Naive thymus-derived CD4-positive, alpha-beta T cell (primary cell): ENCODE results near the gene ZBTB9. TPM values are rescaled to one million over a fixed set of nuclear protein-coding genes. Genes with fewer than 3 reads are reported as not detected.

Experiments
- ATAC-seq: fragments of 150-1000 bp; cut with Tn5 transposase; 2 replicates; pipeline ENCODE4 v1.10.0; 2021; ENCODE audit warnings: mild to moderate bottlenecking, moderate library complexity
- CTCF ChIA-PET: fragments of 350-600 bp; sonication (Branson Sonifier 250); formaldehyde crosslinking; loops from one replicate; lab custom pipeline; 2021; ENCODE audit warnings: antibody characterized with exemption; lab: Charles Lee
- POLR2A ChIA-PET: fragments of 350-600 bp; sonication (Branson Sonifier 250); formaldehyde crosslinking; loops from one replicate; lab custom pipeline; 2021; ENCODE audit warnings: antibody characterized with exemption, inconsistent platforms; lab: Charles Lee
- DNase-seq, 9 donors: peaks; one replicate each; pipeline versions ENCODE4 v3.0.0 to v3.0.0-alpha.2; 2020 to 2022; ENCODE audit warnings: mixed read lengths in 1 of 9
- H3K27ac ChIP-seq: one replicate; pipeline ENCODE4 v1.7.0; 2013; ENCODE audit warnings: mild to moderate bottlenecking, low read depth, low read length, moderate library complexity
- H3K27me3 ChIP-seq, 2 donors: one replicate each; pipeline ENCODE4 v1.7.0; 2013; ENCODE audit warnings: low read length in 2 of 2, mild to moderate bottlenecking in 2 of 2, moderate library complexity in 2 of 2; ENCODE audit not compliant: control insufficient read depth in 2 of 2, insufficient read depth in 2 of 2
- H3K36me3 ChIP-seq, 3 experiments: 1 replicate in 2 of 3; 2 replicates in 1 of 3; pipeline ENCODE4 v1.7.0; 2013; ENCODE audit warnings: low read length in 3 of 3, mild to moderate bottlenecking in 3 of 3, moderate library complexity in 1 of 3; ENCODE audit not compliant: insufficient read depth in 3 of 3, control insufficient read depth in 2 of 3
- H3K4me1 ChIP-seq, 2 donors: one replicate each; pipeline ENCODE4 v1.7.0; 2013; ENCODE audit warnings: low read length in 2 of 2, mild to moderate bottlenecking in 2 of 2, moderate library complexity in 1 of 2; ENCODE audit not compliant: control insufficient read depth in 2 of 2, insufficient read depth in 2 of 2
- H3K4me3 ChIP-seq: 2 replicates; pipeline ENCODE4 v1.7.0; 2013; ENCODE audit warnings: mild to moderate bottlenecking, low read length
- H3K9me3 ChIP-seq, 3 experiments: 1 replicate in 2 of 3; 2 replicates in 1 of 3; pipeline ENCODE4 v1.7.0; 2013; ENCODE audit warnings: low read length in 3 of 3; ENCODE audit not compliant: control insufficient read depth in 2 of 3
- H3K27ac Mint-ChIP-seq, 9 donors: one replicate each; pipeline ENCODE4 v1.8.0; 2020 to 2022; ENCODE audit warnings: mixed read lengths in 9 of 9, mild to moderate bottlenecking in 8 of 9, moderate library complexity in 5 of 9, inconsistent platforms in 2 of 9
- H3K27me3 Mint-ChIP-seq, 5 donors: one replicate each; pipeline ENCODE4 v1.8.0; 2021 to 2022; ENCODE audit warnings: mixed read lengths in 5 of 5, mild to moderate bottlenecking in 1 of 5
- H3K36me3 Mint-ChIP-seq, 5 donors: one replicate each; pipeline ENCODE4 v1.8.0; 2020 to 2022; ENCODE audit warnings: mixed read lengths in 5 of 5, mild to moderate bottlenecking in 3 of 5, inconsistent platforms in 1 of 5
- H3K4me1 Mint-ChIP-seq, 7 donors: one replicate each; pipeline ENCODE4 v1.8.0; 2020 to 2022; ENCODE audit warnings: mixed read lengths in 7 of 7, mild to moderate bottlenecking in 3 of 7, inconsistent platforms in 1 of 7
- H3K4me3 Mint-ChIP-seq, 10 donors: one replicate each; pipeline ENCODE4 v1.8.0; 2020 to 2022; ENCODE audit warnings: mild to moderate bottlenecking in 10 of 10, mixed read lengths in 10 of 10, moderate library complexity in 6 of 10, inconsistent platforms in 2 of 10
- H3K9me3 Mint-ChIP-seq, 11 donors: one replicate each; pipeline ENCODE4 v1.8.0; 2020 to 2022; ENCODE audit warnings: mixed read lengths in 11 of 11, mild to moderate bottlenecking in 4 of 11, inconsistent platforms in 1 of 11, moderate library complexity in 1 of 11
- intact Hi-C, 2 donors: fragments of 100-400 bp; cut with micrococcal nuclease; formaldehyde crosslinking; loops; one replicate each; pipeline ENCODE4 v1.15.1; 2023
- polyA plus RNA-seq, 2 donors: library from polyadenylated mRNA; unstranded; fragments of 300-500 nt; fragmentation: Illumina TruSeq; gene quantifications; one replicate each; pipeline ENCODE4 v1.2.3, GENCODE V29; 2021
- total RNA-seq, 6 experiments: library from RNA in 5 of 6; stranded (reverse) in 5 of 6; gene quantifications; 1 replicate in 5 of 6; 2 replicates in 1 of 6; pipeline ENCODE4 v1.2.3 and lab custom pipeline; 2021 to 2026

Gene ZBTB9
- total and polyA plus RNA-seq, 7 experiments from 2014 or later: 3.3 to 15.2 (median 9.8) TPM

- Mint-ChIP-seq H3K36me3 (peaks cover 3 to 26% (median 17%) of the 10 kb centered on the region in 5 donors), H3K27me3 (no peaks in the 10 kb centered on the region)
These were observed 44.2 kb upstream of the ZBTB9 start for GRCh38 chr6:33410050-33410710.

DNA sequence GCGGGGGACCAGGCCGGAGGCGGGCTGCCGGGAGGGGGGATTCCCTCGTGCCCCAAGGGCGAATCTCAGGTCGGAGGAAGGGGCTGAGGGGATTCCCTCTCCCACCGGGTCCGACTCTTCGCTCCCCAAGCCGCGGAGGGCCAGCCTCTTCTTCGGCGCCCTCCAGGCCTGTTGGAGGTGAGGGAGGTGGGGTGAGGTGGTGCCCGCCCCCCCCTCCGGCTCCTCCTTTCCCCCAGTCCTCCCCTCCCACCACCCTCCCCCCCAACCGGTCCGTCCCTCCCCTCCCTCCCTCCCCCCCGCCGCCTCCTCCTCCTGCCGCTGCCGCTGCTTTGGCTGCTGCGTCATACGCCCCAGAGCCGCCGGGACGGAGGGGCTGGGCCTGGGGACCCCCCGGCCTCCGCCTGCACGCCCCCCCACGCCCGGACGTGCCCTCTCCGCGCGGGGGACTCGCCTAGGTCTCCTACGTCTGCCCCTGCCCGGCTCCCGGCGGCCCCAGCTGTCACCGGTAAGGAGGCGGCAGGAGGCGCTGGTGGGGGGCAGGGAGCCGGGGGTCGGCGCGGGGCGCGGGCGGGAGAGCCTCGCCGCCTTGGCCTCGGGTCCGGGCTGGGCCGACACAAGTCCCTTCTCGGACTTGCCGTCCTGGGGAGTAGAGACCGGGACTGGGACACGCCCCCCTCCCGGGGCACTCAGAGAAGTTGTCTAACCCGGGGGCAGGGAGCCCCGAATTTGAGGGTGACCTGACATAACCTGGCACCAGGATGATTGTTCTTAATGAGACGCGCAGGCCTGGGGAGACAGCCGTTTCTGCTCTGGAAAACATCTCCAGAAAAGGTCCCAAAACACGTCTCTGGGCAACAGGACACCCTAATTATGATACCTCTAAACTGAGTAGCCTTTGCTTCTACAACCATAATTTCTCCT lies 43.4 kb upstream of the ZBTB9 start, which contains the start of gene PHF1:
Gene PHF1, plus strand, starts transcription at position 304 of the 921 bp plus-strand sequence. CDS start 1,250 bp downstream, outside the sequence.
- Histone ChIP-seq H3K27me3 (no peaks in the 10 kb centered on the region), H3K4me1 (peaks cover 32 to 44% of the 10 kb centered on the region in 2 donors), H3K4me3 (peak within 1 kb of the TSS; percentile 83), H3K27ac (peak within 1 kb of the TSS; percentile 100), H3K36me3 (peaks cover 5 to 43% (median 14%) of the 10 kb centered on the region in 3 experiments), H3K9me3 (no peaks in the 10 kb centered on the region)
- POLR2A ChIA-PET: interaction anchor here (0.7 to 6.2 kb wide), 10 partner anchors 8 to 1548 kb away, joined by 3 to 39 read pairs (median 6); partner anchors contain the start of genes B3GALT4, NEU1 and SYNGAP1
- Mint-ChIP-seq H3K27ac (peak within 1 kb of the TSS; percentile 65 to 99 (median 97)), H3K27me3 (no peaks in the 10 kb centered on the region), H3K9me3 (peaks cover 0 to 5% (median 0%) of the 10 kb centered on the region in 11 donors), H3K4me1 (peaks cover 25 to 61% (median 54%) of the 10 kb centered on the region in 7 donors), H3K36me3 (peaks cover 3 to 25% (median 18%) of the 10 kb centered on the region in 5 donors), H3K4me3 (peak within 1 kb of the TSS; percentile 85 to 95 (median 91))
- ATAC-seq (peak; percentile 71), DNase-seq (peak in 4 of 9 donors; percentile 72 to 88 (median 84))
- CTCF ChIA-PET: no interaction called here
- intact Hi-C loops: loop anchor here (1.0 to 10.0 kb wide), 24 partner anchors 7 to 1746 kb away; partner anchors contain the start of genes CUTA (in 2 of the 2), KIFC1 (in 2 of the 2), RXRB (in 2 of the 2) and SLC39A7 (in 2 of the 2)

More at GRCh38 chr6:33410050-33410710, 44.2 kb upstream of the ZBTB9 start:
- H3K27ac Mint-ChIP-seq: peak overlapping the region; percentile 65 to 99 (median 97)
- CTCF ChIA-PET: no interaction called here
- peak overlapping the region; percentile 78 for H3K4me3 ChIP-seq
- H3K4me1 Mint-ChIP-seq: peaks cover 25 to 60% (median 46%) of the 10 kb centered on the region in 7 donors
- no peaks in the 10 kb centered on the region for H3K27me3 ChIP-seq
- ATAC-seq (peak; percentile 82), DNase-seq (peak; percentile 94 to 98 (median 95))
- H3K4me3 Mint-ChIP-seq: peak overlapping the region; percentile 85 to 95 (median 90)
- no peaks in the 10 kb centered on the region for H3K9me3 ChIP-seq
- intact Hi-C loops: loop anchor here (1.0 to 10.0 kb wide), 24 partner anchors 8 to 1745 kb away; partner anchors contain the start of genes CUTA (in 2 of the 2), KIFC1 (in 2 of the 2), RXRB (in 2 of the 2) and SLC39A7 (in 2 of the 2)
- peak overlapping the region; percentile 100 for H3K27ac ChIP-seq
- peaks cover 0 to 5% (median 0%) of the 10 kb centered on the region in 11 donors for H3K9me3 Mint-ChIP-seq
- H3K4me1 ChIP-seq: peaks cover 35 to 36% of the 10 kb centered on the region in 2 donors
- POLR2A ChIA-PET: interaction anchor here (0.7 to 6.2 kb wide), 8 partner anchors 9 to 1547 kb away, joined by 3 to 39 read pairs (median 6); partner anchors contain the start of genes B3GALT4, NEU1 and SYNGAP1
- peaks cover 5 to 35% (median 14%) of the 10 kb centered on the region in 3 experiments for H3K36me3 ChIP-seq

GRCh38 chr6:33411632-33412005 lies 42.8 kb upstream of the ZBTB9 start:
- peak overlapping the region; percentile 83 for H3K4me3 ChIP-seq
- H3K27me3 ChIP-seq: no peaks in the 10 kb centered on the region
- peaks cover 29 to 64% (median 61%) of the 10 kb centered on the region in 7 donors for H3K4me1 Mint-ChIP-seq
- H3K27me3 Mint-ChIP-seq: no peaks in the 10 kb centered on the region
- intact Hi-C loops: loop anchor here (2.0 to 10.0 kb wide), 11 partner anchors 13 to 1747 kb away; partner anchors contain the start of genes BRD2 (in 1 of the 2), C6orf47 (in 1 of the 2), CSNK2B (in 1 of the 2) and GPANK1 (in 1 of the 2)
- ChIA-PET POLR2A (interaction anchor here (0.7 to 6.2 kb wide), 6 partner anchors 8 to 440 kb away, joined by 3 to 39 read pairs (median 11); partner anchors contain the start of gene SYNGAP1), CTCF (no interaction called here)
- H3K4me3 Mint-ChIP-seq: peak overlapping the region; percentile 83 to 93 (median 88)
- peaks cover 37 to 49% of the 10 kb centered on the region in 2 donors for H3K4me1 ChIP-seq
- ATAC-seq (no peak), DNase-seq (no peak)
- peak overlapping the region; percentile 65 to 96 (median 95) for H3K27ac Mint-ChIP-seq
- peaks cover 3 to 28% (median 19%) of the 10 kb centered on the region in 5 donors for H3K36me3 Mint-ChIP-seq
- H3K36me3 ChIP-seq: peaks cover 5 to 45% (median 14%) of the 10 kb centered on the region in 3 experiments
- no peaks in the 10 kb centered on the region for H3K9me3 ChIP-seq
- peaks cover 0 to 5% (median 0%) of the 10 kb centered on the region in 11 donors for H3K9me3 Mint-ChIP-seq
- peak overlapping the region; percentile 100 for H3K27ac ChIP-seq

- Histone ChIP-seq H3K27ac (peak overlapping the region; percentile 100), H3K27me3 (no peaks in the 10 kb centered on the region), H3K4me1 (peaks cover 42 to 56% of the 10 kb centered on the region in 2 donors), H3K4me3 (no peak overlapping the region), H3K9me3 (no peaks in the 10 kb centered on the region), H3K36me3 (peaks cover 5 to 45% (median 14%) of the 10 kb centered on the region in 3 experiments)
- CTCF ChIA-PET: no interaction called here
- DNase-seq (no peak), ATAC-seq (no peak)
- intact Hi-C loops: loop anchor here (5.0 to 10.0 kb wide), 7 partner anchors 210 to 1748 kb away; partner anchors contain the start of genes C6orf47 (in 1 of the 2), CSNK2B (in 1 of the 2), GPANK1 (in 1 of the 2) and GPSM3 (in 1 of the 2)
- Mint-ChIP-seq H3K4me1 (peaks cover 37 to 69% (median 67%) of the 10 kb centered on the region in 7 donors), H3K27me3 (no peaks in the 10 kb centered on the region), H3K27ac (peak overlapping the region; percentile 36 to 96 (median 94)), H3K36me3 (peaks cover 3 to 28% (median 19%) of the 10 kb centered on the region in 5 donors), H3K9me3 (peaks cover 0 to 5% (median 0%) of the 10 kb centered on the region in 11 donors), H3K4me3 (peak overlapping the region; percentile 38 to 92 (median 87))
- POLR2A ChIA-PET: interaction anchor here (1.3 to 6.2 kb wide), 5 partner anchors 10 to 440 kb away, joined by 3 to 39 read pairs (median 11); no protein-coding TSS in a partner anchor
These were observed 42.0 kb upstream of the ZBTB9 start for GRCh38 chr6:33412140-33413009.
